GM18867 (cell line): Measurements from ENCODE around the gene NRBF2.
A peak's percentile ranks its signal among the peaks of the same experiment; 100 is the strongest.
"Not testable (repeated sequence)": the region's sequence is repeated elsewhere in the genome, so short reads cannot be mapped to it uniquely, and the experiment has no call there.

ENCODE experiments used
- ATAC-seq: cut with Tn5 transposase; IDR thresholded peaks from one replicate; pipeline ENCODE4 v1.9.1; 2021; ENCODE audit warnings: mild to moderate bottlenecking, moderate library complexity; ENCODE audit not compliant: unreplicated experiment

Gene NRBF2

DNA sequence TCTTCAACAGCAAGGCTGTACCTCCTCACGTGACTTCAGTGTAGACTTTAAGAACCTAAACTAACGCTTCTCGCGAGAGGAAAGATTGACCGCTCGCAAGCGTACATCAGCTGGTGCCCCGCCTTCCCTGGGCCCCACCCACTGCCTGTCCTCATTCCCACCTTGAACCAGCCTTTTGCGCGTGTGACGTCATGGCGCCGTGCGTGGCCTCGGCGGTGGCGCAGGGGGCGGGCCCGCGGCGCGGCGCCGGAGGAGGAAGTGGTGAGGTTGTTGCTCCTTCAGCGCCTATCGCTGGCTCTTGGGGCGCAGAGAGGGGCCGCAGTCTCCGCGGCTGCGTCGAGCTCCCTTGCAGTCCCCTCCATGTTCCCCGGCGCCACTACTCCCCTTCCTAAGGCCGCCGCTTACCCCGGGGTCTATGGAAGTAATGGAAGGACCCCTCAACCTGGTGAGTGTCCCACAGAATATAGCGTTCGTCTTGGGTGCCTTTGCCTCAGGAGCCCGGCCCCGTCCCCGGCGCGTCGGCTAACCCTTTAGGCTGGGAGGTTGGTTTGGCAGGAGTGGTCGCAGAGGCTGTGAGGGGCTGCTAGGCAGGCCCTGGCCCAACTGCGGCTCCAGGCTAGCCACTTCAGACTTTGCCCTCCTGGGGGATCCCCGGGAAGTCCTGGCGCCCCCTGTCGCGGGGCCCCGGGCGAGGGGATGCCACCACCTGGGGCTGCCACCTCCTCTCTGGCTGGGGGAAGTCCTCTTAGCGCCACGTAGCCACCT lies at the start of gene NRBF2:
TSS of gene NRBF2 (plus strand) at position 273 of the 765 bp plus-strand sequence. CDS start at position 416, 143 bp downstream.
- ATAC-seq = peak; percentile 95

DNA sequence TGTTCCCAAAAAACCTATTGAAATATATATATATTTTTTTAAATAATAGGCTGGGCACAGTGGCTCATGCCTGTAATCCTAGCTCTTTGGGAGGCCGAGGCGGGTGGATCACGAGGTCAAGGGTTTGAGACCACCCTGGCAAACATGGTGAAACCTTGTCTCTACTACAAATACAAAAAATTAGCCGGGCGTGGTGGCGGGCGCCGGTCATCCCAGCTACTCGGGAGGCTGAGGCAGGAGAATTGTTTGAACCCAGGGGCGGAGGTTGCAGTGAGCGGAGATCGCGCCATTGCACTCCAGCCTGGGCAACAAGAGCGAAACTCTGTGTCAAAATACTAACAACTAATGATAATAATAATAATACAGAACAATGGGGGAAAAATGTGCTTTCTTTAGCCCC lies 49.7 kb upstream of the NRBF2 start:
- ATAC-seq = not testable (repeated sequence)

DNA sequence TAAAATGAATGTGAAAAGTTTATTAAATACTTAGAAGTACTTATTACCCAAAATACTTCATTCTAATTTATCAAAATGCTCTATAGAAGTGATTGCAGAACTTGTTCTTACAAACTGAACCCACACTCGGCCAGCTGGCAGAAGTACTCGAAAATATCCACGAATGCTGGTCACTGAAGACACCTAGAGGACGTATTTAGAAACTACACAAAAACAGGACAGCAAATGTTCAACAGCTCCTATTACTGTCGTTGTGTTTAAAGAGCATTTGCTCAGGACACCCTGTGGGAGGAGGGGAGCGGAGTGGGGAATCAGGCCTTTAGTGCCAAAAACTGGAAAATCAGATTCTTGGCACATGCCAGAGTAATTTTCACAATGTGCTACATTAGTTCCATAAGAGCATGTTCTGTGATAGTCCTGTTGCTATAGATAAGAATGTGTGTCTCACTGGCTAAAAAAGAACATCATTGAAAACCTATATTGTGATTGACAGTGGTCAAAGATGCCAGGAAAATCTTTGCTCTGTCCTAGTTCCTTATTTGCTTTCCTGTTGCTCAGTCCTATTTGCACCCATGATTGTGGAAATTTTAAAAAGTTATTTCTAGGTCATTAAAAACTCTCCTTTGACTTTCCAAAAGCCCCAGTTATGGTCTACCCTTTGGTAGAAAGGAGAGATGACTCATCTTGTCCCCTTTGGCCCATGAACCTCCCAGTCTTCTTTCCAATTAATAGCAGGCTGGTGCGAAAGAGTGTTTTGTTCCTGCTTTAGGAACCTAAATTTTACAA lies 49.0 kb upstream of the NRBF2 start:
- peak; percentile 91 for ATAC-seq

DNA sequence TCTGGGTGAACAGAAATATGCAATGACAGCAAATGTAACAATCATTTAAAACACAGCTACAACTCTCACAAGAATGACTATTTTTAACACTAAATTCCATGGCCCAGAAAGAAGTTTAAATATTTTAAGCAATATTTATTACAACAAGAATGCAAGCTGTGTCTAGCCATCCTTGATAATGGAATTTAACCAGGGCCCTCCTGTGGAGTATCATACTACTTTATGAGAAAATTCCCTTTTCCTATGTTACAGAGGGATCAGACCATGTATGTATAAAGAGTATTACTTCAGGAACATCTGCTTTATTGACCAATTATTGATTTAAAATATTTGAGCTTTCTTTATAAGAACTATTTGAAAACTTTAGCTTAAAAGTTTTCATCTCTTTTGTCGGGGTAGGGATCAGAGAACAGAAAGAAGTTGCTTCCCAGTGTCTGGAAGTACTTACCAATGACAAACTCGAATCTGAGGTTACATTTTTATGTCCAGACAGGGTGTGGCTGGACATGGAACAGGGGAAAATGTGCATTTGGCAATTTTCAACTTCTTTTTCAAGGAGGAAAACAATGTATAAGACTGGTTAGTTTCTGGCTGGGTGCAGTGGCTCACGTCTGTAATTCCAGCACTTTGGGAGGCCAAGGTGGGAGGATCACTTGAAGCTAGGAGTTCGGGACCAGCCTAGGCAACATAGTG lies 48.3 kb upstream of the NRBF2 start:
- no peak for ATAC-seq

DNA sequence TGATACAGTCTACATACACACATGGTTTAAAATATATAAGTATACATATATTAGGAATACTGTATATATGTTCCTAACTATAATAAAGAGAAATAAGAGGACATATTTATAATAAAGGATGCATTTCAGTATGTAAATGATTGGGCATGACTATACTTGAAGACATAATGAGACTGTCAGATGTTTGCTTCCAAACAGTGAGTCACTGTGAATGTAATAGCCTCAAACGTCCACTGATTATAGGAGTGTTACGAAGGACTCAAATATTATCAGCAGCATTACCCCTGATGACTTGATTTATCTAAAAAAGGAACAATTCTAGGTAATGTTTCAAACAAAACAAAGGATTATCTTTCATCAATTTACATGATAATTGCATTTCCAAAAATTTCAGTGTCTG lies 39.9 kb upstream of the NRBF2 start:
- no peak for ATAC-seq

DNA sequence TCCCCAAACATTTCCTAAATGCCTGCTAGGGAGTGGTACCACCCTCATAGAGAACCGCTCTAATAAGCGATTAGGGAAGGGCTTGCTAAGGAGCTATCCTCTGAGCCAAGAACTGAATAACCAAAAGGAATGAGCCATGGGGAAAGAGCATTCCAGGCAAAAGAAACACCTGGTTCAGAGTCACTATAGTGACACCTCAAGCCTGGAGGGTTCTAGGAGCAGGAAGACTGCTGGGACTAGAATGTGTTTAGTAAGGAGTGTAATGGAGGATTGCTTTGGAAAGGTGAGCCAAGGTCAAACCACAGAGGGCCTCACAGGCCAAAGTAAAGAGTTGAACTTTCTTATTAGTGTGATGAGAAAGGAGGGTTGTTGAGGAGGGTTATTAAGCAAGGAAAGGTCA lies 38.7 kb upstream of the NRBF2 start:
- no peak for ATAC-seq

DNA sequence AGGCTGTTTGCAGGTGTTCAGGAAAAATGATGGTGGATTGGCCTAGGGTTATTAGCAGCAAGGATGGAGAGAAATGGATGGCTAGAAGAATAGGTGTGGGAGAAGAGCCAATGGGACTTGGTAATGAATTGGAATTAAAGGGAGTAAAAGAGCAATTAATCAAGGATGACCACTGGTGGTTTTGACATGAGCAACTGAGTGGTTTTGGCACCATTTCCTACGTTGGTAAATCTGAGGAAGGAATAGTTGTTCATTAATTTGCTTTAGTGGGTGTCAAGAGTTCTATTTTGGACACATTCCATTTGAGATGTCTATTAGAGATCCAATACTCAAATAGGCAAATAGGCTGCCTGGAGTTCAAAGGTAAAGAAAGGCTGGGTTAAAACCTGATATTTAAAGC lies 38.2 kb upstream of the NRBF2 start:
- ATAC-seq = no peak

DNA sequence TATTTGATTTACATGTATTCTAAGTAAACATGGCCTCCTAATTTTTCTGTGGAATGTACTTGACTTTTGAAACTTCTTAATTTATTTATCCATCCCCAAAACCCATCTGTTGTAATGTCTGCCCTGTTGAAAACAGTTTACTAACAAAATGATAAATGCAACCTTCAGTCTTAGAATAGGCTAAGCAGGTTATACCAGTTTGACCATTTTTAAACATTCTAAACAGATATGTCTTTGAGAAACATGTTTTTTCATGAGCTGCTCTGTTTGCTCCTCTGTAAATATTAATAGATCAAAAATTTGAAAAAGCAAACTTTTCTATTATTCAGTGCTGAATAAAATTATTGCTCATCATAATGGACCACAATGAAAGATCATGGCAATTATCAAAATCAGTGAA lies 33.4 kb upstream of the NRBF2 start:
- no peak for ATAC-seq

DNA sequence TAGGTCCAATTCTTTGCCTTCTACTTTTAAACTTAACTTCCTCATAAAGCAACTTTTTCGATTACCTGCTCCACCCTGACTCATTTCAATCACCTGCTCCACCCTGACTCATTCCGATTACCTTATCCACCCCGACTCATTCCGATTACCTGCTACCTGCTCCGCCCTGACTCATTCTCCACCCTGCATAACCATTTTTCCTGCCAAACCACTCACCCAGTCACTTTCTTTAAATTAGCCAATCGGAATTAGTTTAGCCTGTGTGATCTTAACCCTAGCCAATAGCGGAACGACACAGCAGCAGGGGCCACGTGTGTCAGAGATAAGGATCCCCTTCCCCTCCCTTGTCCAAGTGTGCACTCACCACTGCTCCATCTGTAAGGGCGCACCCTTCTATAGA lies 32.0 kb upstream of the NRBF2 start:
- not testable (repeated sequence) for ATAC-seq

DNA sequence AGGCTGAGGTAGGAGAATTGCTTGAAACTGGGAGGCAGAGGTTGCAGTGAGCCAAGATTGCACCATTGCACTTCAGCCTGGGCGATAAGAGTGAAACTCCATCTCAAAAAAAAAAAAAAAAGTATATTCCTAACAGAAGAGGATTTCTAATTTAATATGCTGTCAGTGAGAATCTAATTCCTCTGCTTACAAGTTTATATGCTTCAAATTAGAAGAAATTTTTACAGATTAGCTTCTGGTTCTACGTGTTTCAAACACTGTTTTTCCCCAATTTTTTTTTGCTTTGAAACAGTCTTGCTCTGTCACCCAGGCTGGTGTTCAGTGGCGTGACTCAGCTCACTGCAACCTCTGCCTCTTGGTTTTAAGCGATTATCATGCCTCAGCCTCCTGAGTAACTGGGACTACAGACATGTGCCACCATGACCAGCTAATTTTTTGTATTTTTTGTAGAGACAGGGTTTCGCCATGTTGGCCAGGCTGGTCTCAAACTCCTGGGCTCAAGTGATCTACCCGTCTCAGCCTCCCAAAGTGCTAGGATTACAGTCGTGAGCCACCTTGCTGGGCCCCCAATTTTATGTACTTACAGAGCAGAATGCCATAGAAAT lies 30.7 kb upstream of the NRBF2 start:
- ATAC-seq = not testable (repeated sequence)

DNA sequence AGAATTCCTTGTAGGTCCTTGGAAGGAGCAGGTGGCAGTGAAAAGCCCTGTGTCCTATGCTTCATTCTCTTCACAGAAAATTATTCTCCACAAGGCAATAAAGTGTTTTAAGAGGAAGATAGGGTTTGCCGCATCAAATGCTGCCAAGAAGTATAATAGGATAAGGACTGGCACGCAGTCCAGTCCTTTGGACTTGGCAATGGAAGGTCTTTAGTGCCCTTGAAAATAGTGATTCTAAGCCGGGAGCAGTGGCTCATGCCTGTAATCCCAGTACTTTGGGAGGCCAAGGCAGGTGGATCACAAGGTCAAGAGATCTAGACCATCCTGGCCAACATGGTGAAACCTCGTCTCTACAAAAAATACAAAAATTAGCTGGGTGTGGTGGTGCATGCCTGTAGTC lies 29.9 kb upstream of the NRBF2 start:
- not testable (repeated sequence) for ATAC-seq

DNA sequence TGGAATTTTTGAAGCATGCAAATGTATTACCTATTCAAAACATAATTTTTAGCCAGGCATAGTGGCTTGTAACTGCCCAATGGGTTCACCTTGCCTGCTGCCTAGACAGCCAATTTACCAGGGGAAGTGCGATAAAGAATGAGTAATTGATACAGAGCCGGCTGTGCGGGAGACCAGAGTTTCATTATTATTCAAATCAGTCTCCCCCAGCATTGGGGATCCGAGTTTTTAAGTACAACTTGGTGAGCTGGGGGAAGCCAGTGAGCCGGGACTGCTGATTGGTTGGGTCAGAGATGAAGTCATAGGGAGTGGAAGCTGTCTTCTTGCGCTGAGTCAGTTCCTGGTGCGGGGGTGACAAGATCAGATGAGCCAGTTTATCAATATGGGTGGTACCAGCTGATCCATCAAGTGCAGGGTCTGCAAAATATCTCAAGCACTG lies 29.1 kb upstream of the NRBF2 start:
- no peak for ATAC-seq

DNA sequence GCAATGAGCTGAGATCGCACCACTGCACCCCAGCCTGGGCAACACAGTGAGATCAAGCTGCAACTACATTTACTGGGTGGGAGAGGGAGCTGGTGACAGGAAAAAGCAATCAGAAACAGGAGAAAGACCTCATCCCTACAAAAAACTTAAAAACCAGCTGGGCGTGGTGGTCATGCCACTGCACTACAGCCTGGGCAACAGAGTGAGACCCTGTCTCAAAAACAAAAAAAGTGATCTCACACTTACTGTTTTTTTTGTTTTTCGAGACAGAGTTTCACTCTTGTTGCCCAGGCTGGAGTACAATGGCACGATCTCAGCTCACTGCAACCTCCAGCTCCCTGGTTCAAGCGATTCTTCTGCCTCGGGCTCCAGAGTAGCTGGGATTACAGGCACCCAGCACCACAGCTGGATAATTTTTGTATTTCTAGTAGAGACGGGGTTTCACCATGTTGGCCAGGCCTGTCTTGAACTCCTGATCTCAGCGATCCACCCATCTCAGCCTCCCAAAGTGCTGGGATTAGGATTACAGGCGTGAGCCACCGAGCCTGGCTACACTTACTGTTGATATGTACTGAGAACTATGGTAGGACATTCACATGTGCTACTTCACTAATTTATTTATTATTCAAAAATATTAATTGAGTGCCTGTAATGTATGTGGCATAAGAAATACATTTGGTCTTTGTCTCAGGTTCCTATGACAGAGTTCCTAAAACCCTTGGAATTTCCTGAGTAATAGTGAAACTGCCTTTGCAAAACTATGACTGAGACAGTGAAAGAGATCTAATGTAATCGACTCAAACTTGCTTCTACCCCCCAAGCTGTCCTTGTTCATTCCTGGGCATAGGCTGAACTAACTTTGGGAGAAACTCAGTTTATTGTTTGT lies 27.7 kb upstream of the NRBF2 start:
- ATAC-seq = no peak

DNA sequence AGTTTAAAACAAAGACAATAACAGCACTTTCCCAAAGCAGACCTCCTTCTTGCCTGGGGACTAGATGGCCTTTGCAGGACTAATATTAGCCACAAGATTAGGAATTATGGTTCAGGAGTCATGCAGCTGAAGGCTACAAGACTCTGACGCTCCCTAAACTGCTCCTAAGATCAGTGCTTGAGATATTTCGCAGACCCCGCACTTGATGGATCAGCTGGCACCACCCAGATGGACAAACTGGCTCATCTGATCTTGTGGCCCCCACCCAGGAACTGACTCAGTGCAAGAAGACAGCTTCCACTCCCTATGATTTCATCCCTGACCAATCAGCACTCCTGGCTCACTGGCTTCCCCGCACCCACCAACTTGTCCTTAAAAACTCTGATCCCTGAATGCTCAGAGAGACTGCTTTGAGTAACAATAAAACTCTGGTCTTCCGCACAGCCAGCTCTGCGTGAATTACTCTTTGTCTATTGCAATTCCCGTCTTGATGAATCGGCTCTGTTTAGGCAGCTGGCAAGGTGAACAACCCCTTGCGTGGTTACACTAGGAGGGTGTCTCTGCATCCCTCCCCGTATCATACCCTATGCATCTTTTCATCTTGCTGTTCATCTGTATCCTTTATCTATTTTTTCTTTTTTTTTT lies 26.9 kb upstream of the NRBF2 start:
- ATAC-seq = no peak

DNA sequence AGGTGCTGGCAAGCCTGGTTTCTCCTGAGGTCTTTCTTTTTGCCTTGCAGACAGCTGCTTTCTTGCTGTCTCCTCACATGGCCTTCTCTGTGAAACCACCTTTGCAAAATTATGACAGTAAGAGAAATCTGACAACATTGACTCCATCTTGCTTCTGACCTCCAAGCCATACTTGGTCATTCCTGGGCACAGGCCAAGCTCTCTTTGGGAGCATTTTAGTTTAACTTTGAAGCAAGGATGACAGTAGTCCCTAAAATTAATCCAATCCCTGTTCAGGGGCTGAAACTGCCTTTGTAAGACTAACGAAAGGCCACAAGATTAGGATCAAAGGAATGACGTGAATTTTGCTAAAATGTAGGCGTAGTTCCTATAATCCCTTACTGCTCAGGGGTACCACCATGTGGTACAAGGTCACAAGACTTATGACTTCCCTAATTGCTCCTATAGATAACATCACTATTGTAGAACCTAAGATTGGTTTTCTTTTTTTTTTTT lies 25.1 kb upstream of the NRBF2 start:
- no peak for ATAC-seq

DNA sequence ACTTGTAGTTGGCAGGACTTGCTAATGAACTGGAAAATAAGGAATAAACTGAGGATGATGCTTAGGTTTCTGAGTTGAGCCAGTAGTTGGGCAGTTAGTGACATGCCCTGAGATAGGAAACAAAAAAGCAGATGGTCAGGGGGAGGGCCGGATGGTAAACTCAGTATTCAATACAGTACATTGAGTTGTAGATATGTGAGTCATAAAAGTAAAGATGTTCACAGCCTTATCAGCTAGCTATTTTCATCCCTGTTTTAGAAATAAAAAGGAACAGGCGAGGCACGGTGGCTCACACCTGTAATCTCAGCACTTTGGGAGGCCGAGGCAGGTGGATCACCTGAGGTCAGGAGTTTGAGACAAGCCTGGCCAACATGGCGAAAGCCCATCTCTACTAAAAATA lies 22.2 kb upstream of the NRBF2 start:
- ATAC-seq = no peak

DNA sequence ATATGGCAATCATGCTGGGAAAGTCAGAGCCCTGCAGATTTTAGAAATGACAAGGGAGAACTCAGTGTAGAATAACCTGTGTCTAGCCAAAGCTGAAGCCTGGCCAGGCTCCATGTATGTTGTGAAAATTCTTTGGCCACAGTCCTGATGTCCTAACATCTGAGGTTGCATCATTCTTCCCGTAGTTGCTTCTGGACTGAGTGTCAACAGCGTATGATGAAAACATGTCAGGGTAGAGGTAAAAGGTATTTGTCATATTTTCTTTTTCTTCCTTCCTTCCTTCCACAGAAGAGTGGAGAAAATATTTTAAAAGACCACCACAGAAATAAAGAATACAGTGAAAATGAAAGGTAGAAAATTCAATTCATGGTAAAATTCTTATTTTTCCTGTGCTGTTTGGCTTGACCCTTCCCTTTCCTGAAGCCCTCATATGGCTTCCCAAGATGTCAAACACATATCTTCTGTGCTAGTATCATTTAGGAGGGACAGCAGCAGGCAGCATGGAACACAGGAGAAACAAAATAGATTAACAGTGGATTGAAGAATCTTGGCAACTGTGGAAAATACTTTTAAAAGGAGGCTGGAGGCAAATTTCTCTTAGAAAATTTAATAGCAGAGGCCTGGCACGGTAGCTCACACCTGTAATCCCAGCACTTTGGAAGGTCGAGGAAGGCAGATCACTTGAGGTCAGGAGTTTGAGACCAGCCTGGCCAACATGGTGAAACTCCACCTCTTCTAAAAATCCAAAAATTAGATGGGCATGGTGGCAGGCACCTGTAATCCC lies 18.9 kb upstream of the NRBF2 start:
- no peak for ATAC-seq

DNA sequence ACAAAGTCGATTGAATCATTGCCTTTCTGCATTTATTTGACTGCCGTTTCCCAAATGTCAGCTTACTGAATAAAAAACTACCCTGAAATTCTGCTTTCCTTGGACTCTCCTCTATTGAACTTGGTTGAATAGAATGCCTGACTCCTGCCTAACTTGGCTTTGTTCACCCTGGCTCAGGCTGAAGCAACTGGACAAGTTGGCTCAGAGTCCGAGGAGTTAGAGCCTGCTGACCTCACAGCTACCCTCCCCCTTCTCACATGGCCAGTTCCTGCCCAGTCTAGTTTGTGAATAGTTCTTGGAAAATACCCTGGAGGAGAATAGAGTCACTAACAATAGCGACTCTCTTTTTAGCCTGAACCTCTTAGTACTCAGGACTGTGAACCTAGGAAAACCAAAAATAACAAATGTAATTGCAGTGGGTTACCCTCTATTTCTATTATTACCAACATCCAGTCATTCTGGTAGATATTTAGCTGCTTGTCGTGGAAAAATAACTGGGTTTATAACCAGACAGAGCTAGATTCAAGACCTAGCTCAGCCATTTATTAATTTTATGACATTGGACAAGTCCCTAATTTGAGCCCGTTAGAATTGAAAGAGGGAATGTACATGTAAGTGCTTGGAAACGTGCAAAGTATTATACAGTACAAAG lies 17.3 kb upstream of the NRBF2 start:
- ATAC-seq = no peak
